Head of caudate nucleus (tissue), 42 donors: ENCODE results near the gene CARHSP1.
A peak's percentile ranks its signal among the peaks of the same experiment; 100 is the strongest.
"Not testable (repeated sequence)": the region's sequence is repeated elsewhere in the genome, so short reads cannot be mapped to it uniquely, and the experiment has no call there.

Experiments
- DNase-seq, 42 donors: peaks; one replicate each; pipeline versions ENCODE4 v3.0.0 to v3.0.0-alpha.2; 2020 to 2021; ENCODE audit warnings: mixed read lengths in 7 of 42
- intact Hi-C: fragments of 100-400 bp; cut with DNase I; formaldehyde crosslinking; loops from one replicate; pipeline ENCODE4 v1.15.0; 2022

CARHSP1 gene

GRCh38 chr16:8816967-8817655 is 51.7 kb downstream of the CARHSP1 start:
- DNase-seq, result no peak
- intact Hi-C loops, result no loop called here

- intact Hi-C loops, result no loop called here
- DNase-seq, result no peak
Observed at GRCh38 chr16:8814095-8814806, 54.6 kb downstream of the CARHSP1 start.

GRCh38 chr16:8812162-8812843 is 56.5 kb downstream of the CARHSP1 start:
- intact Hi-C loops, result no loop called here
- peak in 11 of 42 donors; percentile 19 to 65 (median 37) for DNase-seq

DNA sequence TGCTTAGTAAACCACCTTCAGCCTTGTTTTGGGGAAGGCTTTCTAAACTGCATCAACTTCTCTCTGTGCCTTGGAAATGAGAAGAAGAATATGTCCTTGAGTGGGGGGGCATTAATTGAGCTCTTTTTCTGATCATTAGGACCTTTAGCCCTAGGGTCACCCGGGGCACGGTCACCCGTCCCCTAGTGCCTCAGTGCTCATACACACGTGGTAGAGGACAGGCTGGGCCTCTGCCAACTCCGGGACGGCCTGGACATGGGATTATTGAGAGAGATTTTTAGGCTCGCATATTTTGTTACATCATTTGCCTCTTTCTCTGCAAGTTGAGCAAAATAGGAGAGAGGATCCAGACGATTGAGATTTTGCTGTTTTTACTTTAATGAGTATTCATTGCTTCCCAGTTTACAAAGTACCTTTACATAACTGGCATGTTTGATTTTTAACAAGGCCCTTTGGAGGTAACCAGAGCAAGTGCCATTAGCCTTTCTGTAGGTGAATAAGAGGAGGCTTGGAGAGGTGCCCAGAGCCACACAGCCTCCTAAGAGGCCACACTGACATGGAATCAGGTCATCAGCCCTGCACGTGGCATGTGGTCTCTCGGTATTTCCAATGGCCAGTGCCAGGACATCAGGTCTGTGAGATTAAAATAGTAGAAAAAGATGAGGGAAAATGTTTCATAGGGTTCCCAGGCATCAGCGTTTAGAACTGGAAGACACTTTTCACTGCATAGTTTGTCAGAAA is 60.0 kb downstream of the CARHSP1 start:
- intact Hi-C loops, result no loop called here
- DNase-seq, result no peak

GRCh38 chr16:8808009-8808408 is 60.8 kb downstream of the CARHSP1 start:
- DNase-seq, result no peak
- intact Hi-C loops, result no loop called here

- intact Hi-C loops, result no loop called here
- DNase-seq, result no peak
Observed at GRCh38 chr16:8807189-8807588, 61.6 kb downstream of the CARHSP1 start.

- intact Hi-C loops, result no loop called here
- peak in 5 of 42 donors; percentile 20 to 55 (median 41) for DNase-seq
Observed at GRCh38 chr16:8806272-8806983, 62.4 kb downstream of the CARHSP1 start.

- intact Hi-C loops, result no loop called here
- no peak for DNase-seq
Observed at GRCh38 chr16:8804313-8804712, 64.5 kb downstream of the CARHSP1 start.

DNA sequence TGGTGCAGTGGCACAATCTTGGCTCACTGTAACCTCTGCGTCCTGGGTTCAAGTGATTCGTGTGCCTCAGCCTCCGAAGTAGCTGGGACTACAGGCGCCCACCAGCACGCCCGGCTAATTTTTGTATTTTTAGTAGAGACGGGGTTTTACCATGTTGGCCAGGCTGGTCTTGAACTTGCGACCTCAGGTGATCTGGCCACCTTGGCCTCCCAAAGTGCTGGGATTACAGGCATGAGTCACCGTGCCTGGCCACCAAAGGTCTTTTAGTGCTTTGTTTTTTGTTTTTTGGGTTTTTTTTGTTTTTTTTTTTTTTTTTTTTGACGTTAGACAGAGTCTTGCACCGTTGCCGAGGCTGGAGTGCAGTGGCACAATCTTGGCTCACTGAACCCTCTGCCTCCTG is 65.1 kb downstream of the CARHSP1 start:
- intact Hi-C loops, DNase-seq: not testable (repeated sequence)
